IMR-90 (cell line): ENCODE data around the gene LRRK2. TPM values are rescaled to one million over a fixed set of nuclear protein-coding genes. Genes with fewer than 3 reads are reported as not detected.

Source experiments
- ATAC-seq: fragments of 200-7000 bp; cut with Tn5 transposase; 2 replicates; pipeline ENCODE4 v1.9.1; 2020; ENCODE audit warnings: low read depth, mild to moderate bottlenecking, moderate library complexity
- BruUV-seq: library from RNA; stranded (reverse); fragments of 400-500 nt; replicated peaks from 2 replicates; lab custom pipeline; 2021; lab: Mats Ljungman, UMichigan
- CTCF ChIA-PET: fragments of 300-600 bp; formaldehyde crosslinking; extraction: SDS; loops from one replicate; lab custom pipeline; 2021; ENCODE audit warnings: antibody characterized with exemption; lab: Yijun Ruan, JAX
- POLR2A ChIA-PET: fragments of 300-600 bp; sonication (Branson Sonifier 250); formaldehyde crosslinking; loops from one replicate; lab custom pipeline; 2022; ENCODE audit warnings: antibody characterized with exemption; ENCODE audit not compliant: unreplicated experiment; lab: Charles Lee
- DNase-seq: peaks from one replicate; pipeline ENCODE4 v3.0.0; 2013
- H2AFZ ChIP-seq: replicated peaks from 2 replicates; pipeline ENCODE3; 2013; ENCODE audit warnings: low read length, mild to moderate bottlenecking; ENCODE audit not compliant: poor library complexity
- H2AK5ac ChIP-seq: 2 replicates; pipeline ENCODE4 v1.6.1; 2013; ENCODE audit warnings: low read depth, low read length, inconsistent platforms
- H2AK9ac ChIP-seq: replicated peaks from 2 replicates; pipeline ENCODE3; 2013; ENCODE audit warnings: mild to moderate bottlenecking, low read depth, low read length, moderate library complexity; ENCODE audit not compliant: poor library complexity
- H2BK120ac ChIP-seq: 2 replicates; pipeline ENCODE4 v1.6.1; 2013; ENCODE audit warnings: low read depth, low read length, inconsistent platforms
- H2BK15ac ChIP-seq: 3 replicates; pipeline ENCODE4 v1.6.1; 2013; ENCODE audit warnings: low read depth, low read length, inconsistent platforms
- H2BK20ac ChIP-seq: 2 replicates; pipeline ENCODE4 v1.6.1; 2013; ENCODE audit warnings: low read depth, mild to moderate bottlenecking, inconsistent platforms, low read length, moderate library complexity
- H2BK5ac ChIP-seq: 2 replicates; pipeline ENCODE4 v1.6.1; 2013; ENCODE audit warnings: mild to moderate bottlenecking, low read depth, low read length, inconsistent platforms; ENCODE audit not compliant: poor library complexity, severe bottlenecking
- H3K14ac ChIP-seq: replicated peaks from 2 replicates; pipeline ENCODE4 v1.6.1; 2013; ENCODE audit warnings: low read depth, low read length, inconsistent platforms
- H3K18ac ChIP-seq: 2 replicates; pipeline ENCODE4 v1.6.1; 2013; ENCODE audit warnings: low read depth, low read length, control low read depth
- H3K23ac ChIP-seq: 2 replicates; pipeline ENCODE4 v1.6.1; 2013; ENCODE audit warnings: low read depth, low read length, inconsistent platforms
- H3K27ac ChIP-seq: 2 replicates; pipeline ENCODE4 v1.5.1; 2013; ENCODE audit warnings: mild to moderate bottlenecking, control low read depth, low read length; ENCODE audit not compliant: insufficient read depth
- H3K27me3 ChIP-seq: 2 replicates; pipeline ENCODE4 v1.6.1; 2013; ENCODE audit warnings: low read length; ENCODE audit not compliant: control insufficient read depth, insufficient read depth
- H3K36me3 ChIP-seq: 2 replicates; pipeline ENCODE4 v1.6.1; 2013; ENCODE audit warnings: low read length, mixed read lengths; ENCODE audit not compliant: control insufficient read depth, insufficient read depth
- H3K4ac ChIP-seq: 2 replicates; pipeline ENCODE4 v1.6.1; 2013; ENCODE audit warnings: low read depth, low read length, inconsistent platforms
- H3K4me1 ChIP-seq: 2 replicates; pipeline ENCODE4 v1.6.1; 2013; ENCODE audit warnings: low read length, mixed read lengths; ENCODE audit not compliant: control insufficient read depth, insufficient read depth
- H3K4me2 ChIP-seq: 2 replicates; pipeline ENCODE4 v1.6.1; 2013; ENCODE audit warnings: low read depth, mild to moderate bottlenecking, control low read depth, low read length, moderate library complexity
- H3K4me3 ChIP-seq: 2 replicates; pipeline ENCODE4 v1.5.1; 2013; ENCODE audit warnings: low read depth, mild to moderate bottlenecking, control low read depth, low read length, moderate library complexity; ENCODE audit not compliant: insufficient read depth
- H3K56ac ChIP-seq: 2 replicates; pipeline ENCODE4 v1.6.1; 2013; ENCODE audit warnings: low read length, inconsistent platforms; ENCODE audit not compliant: insufficient read depth; ENCODE audit errors: extremely low read depth
- H3K79me1 ChIP-seq, 2 experiments: 2 replicates each; pipeline ENCODE4 v1.6.1; 2013; ENCODE audit warnings: low read length in 2 of 2, inconsistent platforms in 1 of 2, low read depth in 1 of 2
- H3K9ac ChIP-seq: 2 replicates; pipeline ENCODE4 v1.6.1; 2013; ENCODE audit warnings: low read depth, low read length, control low read depth
- H3K9me1 ChIP-seq: 2 replicates; pipeline ENCODE4 v1.6.1; 2013; ENCODE audit warnings: low read length, inconsistent platforms; ENCODE audit not compliant: insufficient read depth
- H3K9me3 ChIP-seq: 2 replicates; pipeline ENCODE4 v1.6.1; 2013; ENCODE audit warnings: low read length; ENCODE audit not compliant: control insufficient read depth, insufficient read depth
- H4K20me1 ChIP-seq: 2 replicates; pipeline ENCODE4 v1.6.1; 2013; ENCODE audit warnings: low read length, inconsistent platforms; ENCODE audit not compliant: insufficient read depth
- H4K5ac ChIP-seq: 2 replicates; pipeline ENCODE4 v1.6.1; 2013; ENCODE audit warnings: mild to moderate bottlenecking, low read depth, low read length, control low read depth
- H4K8ac ChIP-seq, 2 experiments: 2 replicates each; pipeline ENCODE4 v1.6.1; 2013; ENCODE audit warnings: low read depth in 2 of 2, low read length in 2 of 2, control low read depth in 1 of 2, inconsistent platforms in 1 of 2
- H4K91ac ChIP-seq: 2 replicates; pipeline ENCODE4 v1.6.1; 2013; ENCODE audit warnings: low read depth, low read length, inconsistent platforms; ENCODE audit not compliant: insufficient read depth
- MXI1 ChIP-seq: IDR thresholded peaks from 2 replicates; pipeline ENCODE4 v1.6.1; 2012; ENCODE audit warnings: low read depth, mild to moderate bottlenecking, low read length, moderate library complexity, borderline replicate concordance
- WGBS, 2 experiments: methylation state at CpG; one replicate each; pipeline versions ENCODE4 v1.1.5 to v1.1.7; 2013; ENCODE audit warnings: missing lambda C conversion rate in 2 of 2; ENCODE audit not compliant: insufficient read length in 1 of 2; ENCODE audit errors: extremely low coverage in 2 of 2; 5-methylcytosine and 5-hydroxymethylcytosine counted together
- dilution Hi-C: fragments of 300-500 bp; cut with HindIII; formaldehyde crosslinking; loops from one replicate; pipeline ENCODE4 v1.14.3; 2018; ENCODE audit warnings: low sequenced_read_pairs; ENCODE audit not compliant: unreplicated experiment
- in situ Hi-C: fragments of 300-500 bp; cut with MboI; formaldehyde crosslinking; loops from 3 replicates; pipeline ENCODE4 v1.14.3; 2019; ENCODE audit warnings: low sequenced_read_pairs, inconsistent platforms, mixed read lengths
- intact Hi-C: fragments of 100-400 bp; cut with micrococcal nuclease; formaldehyde crosslinking; loops from 2 replicates; pipeline ENCODE4 v1.10.0; 2022
- polyA plus RNA-seq, 3 experiments: library from polyadenylated mRNA; depleted of rRNA; stranded (reverse); fragments of >200 nt; gene quantifications; 2 replicates each; pipeline ENCODE4 v1.2.3, GENCODE V29; 2012; ENCODE audit warnings: low replicate concordance in 1 of 3
- total RNA-seq: library from RNA; depleted of rRNA; stranded (reverse); fragments of >200 nt; gene quantifications from 2 replicates; pipeline ENCODE4 v1.2.3, GENCODE V29; 2012

Gene LRRK2
- total and polyA plus RNA-seq, 2 of the 4 experiments (the other 2 are of a cell fraction) = 0.17 to 0.54 TPM

DNA sequence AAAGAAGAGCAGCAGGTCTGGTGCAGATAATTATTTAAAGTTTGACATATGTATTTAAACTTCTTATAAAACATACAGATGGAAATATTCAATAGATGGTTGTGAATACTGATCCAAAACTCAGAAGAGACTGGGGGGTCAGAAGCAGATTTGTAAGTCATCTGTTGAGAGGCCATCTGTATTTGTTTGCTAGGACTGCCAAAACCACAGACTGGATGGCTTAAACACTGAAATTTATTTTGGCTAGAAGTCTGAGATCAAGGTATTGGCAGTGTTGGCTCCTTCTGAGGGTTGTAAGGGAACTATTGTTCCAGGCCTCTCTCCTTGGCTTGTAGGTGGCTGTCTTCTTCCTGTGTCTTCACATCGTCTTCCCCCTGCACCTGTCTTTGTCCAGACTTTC, 153.9 kb downstream of the LRRK2 start:
- H3K4me1 ChIP-seq = no peaks in the 10 kb centered on the region
- H3K23ac ChIP-seq = no peak overlapping the region
- BruUV-seq = no TSS peak
- no peaks in the 10 kb centered on the region for H3K27me3 ChIP-seq
- H3K14ac ChIP-seq = no peak overlapping the region
- no CpG with 5 or more reads among the region's 1 CpG for WGBS, 2 experiments
- H2AK5ac ChIP-seq = no peak overlapping the region
- in situ Hi-C loops = no loop called here
- no peak for ATAC-seq
- H2AK9ac ChIP-seq = no peak overlapping the region
- TF ChIP-seq MXI1 = no peak
- DNase-seq = no peak
- no peak overlapping the region for H3K9ac ChIP-seq
- H2BK120ac ChIP-seq = no peak overlapping the region
- no peak overlapping the region for H3K27ac ChIP-seq
- H3K4ac ChIP-seq = no peak overlapping the region
- no peaks in the 10 kb centered on the region for H3K79me1 ChIP-seq
- H4K91ac ChIP-seq = no peak overlapping the region
- no peak overlapping the region for H2BK15ac ChIP-seq
- ChIA-PET POLR2A (no interaction called here), CTCF (no interaction called here)
- H4K8ac ChIP-seq = no peak overlapping the region
- no peak overlapping the region for H2BK20ac ChIP-seq
- H2BK5ac ChIP-seq = no peak overlapping the region
- H3K9me1 ChIP-seq = no peaks in the 10 kb centered on the region
- H4K20me1 ChIP-seq = no peaks in the 10 kb centered on the region
- dilution Hi-C loops = no loop called here
- no peak overlapping the region for H3K18ac ChIP-seq
- H4K5ac ChIP-seq = no peak overlapping the region
- no peak overlapping the region for H3K4me2 ChIP-seq
- H3K36me3 ChIP-seq = no peaks in the 10 kb centered on the region
- intact Hi-C loops = no loop called here
- no peak overlapping the region for H2AFZ ChIP-seq
- H3K56ac ChIP-seq = no peak overlapping the region
- no peak overlapping the region for H3K4me3 ChIP-seq
- no peaks in the 10 kb centered on the region for H3K9me3 ChIP-seq
